PC-3 (cell line): ENCODE data around the gene CDC6. TPM values are rescaled to one million over a fixed set of nuclear protein-coding genes. Genes with fewer than 3 reads are reported as not detected.

ENCODE experiments used
- ATAC-seq: fragments of 200-7000 bp; cut with Tn5 transposase; 2 replicates; pipeline ENCODE4 v1.9.1; 2020; ENCODE audit warnings: mild to moderate bottlenecking, moderate library complexity
- BruUV-seq: library from RNA; stranded (reverse); fragments of 400-500 nt; replicated peaks from 2 replicates; lab custom pipeline; 2021; lab: Mats Ljungman, UMichigan
- CTCF ChIA-PET: fragments of 300-600 bp; sonication (Branson Sonifier 250); formaldehyde crosslinking; loops from one replicate; lab custom pipeline; 2022; ENCODE audit warnings: antibody characterized with exemption; lab: Charles Lee
- POLR2A ChIA-PET: fragments of 300-600 bp; sonication (Branson Sonifier 250); formaldehyde crosslinking; loops from one replicate; lab custom pipeline; 2022; ENCODE audit warnings: antibody characterized with exemption; ENCODE audit not compliant: unreplicated experiment; lab: Charles Lee
- DNase-seq: peaks from one replicate; pipeline ENCODE4 v3.0.0-alpha.2; 2015
- H2AFZ ChIP-seq: fragments of 300-600 bp; sonication (generic); 2 replicates; pipeline ENCODE4 v1.6.0; 2016; ENCODE audit warnings: antibody characterized with exemption, low read length
- H3F3A ChIP-seq: fragments of 300-600 bp; sonication (generic); one replicate; pipeline ENCODE4 v1.6.0; 2017; ENCODE audit warnings: antibody characterized with exemption, low read length, control low read depth, mild to moderate bottlenecking; ENCODE audit not compliant: unreplicated experiment
- H3K27ac ChIP-seq: fragments of 300-600 bp; sonication (generic); 2 replicates; pipeline ENCODE4 v1.5.1; 2016; ENCODE audit warnings: mild to moderate bottlenecking, low read length
- H3K27me3 ChIP-seq: fragments of 300-600 bp; sonication (generic); 2 replicates; pipeline ENCODE4 v1.6.1; 2016; ENCODE audit warnings: low read length, mixed read lengths
- H3K36me3 ChIP-seq: fragments of 300-600 bp; sonication (generic); 2 replicates; pipeline ENCODE4 v1.6.1; 2016; ENCODE audit warnings: low read depth, mixed run types, low read length, mixed read lengths
- H3K4me1 ChIP-seq: fragments of 300-600 bp; sonication (generic); 2 replicates; pipeline ENCODE4 v1.5.1; 2016; ENCODE audit warnings: low read length; ENCODE audit not compliant: insufficient read depth
- H3K4me2 ChIP-seq: fragments of 300-600 bp; sonication (generic); 2 replicates; pipeline ENCODE4 v1.6.0; 2016; ENCODE audit warnings: low read length
- H3K4me3 ChIP-seq: fragments of 300-600 bp; sonication (generic); 2 replicates; pipeline ENCODE4 v1.5.1; 2016; ENCODE audit warnings: mild to moderate bottlenecking, low read length, mixed read lengths
- H3K79me2 ChIP-seq: fragments of 300-600 bp; sonication (generic); 2 replicates; pipeline ENCODE4 v1.6.1; 2017; ENCODE audit warnings: low read length, mixed read lengths
- H3K9ac ChIP-seq: fragments of 300-600 bp; sonication (generic); 2 replicates; pipeline ENCODE4 v1.6.0; 2016; ENCODE audit warnings: mild to moderate bottlenecking, low read length
- H3K9me2 ChIP-seq: fragments of 300-600 bp; sonication (generic); replicated peaks from 2 replicates; pipeline ENCODE4 v1.6.1; 2016; ENCODE audit warnings: mixed run types, low read length, mixed read lengths
- H3K9me3 ChIP-seq: fragments of 300-600 bp; sonication (generic); 2 replicates; pipeline ENCODE4 v1.6.1; 2016; ENCODE audit warnings: low read length, mixed read lengths
- H4K20me1 ChIP-seq: fragments of 300-600 bp; sonication (generic); 2 replicates; pipeline ENCODE4 v1.6.1; 2016; ENCODE audit warnings: low read length, mixed read lengths
- EZH2 ChIP-seq: fragments of 300-600 bp; sonication (generic); IDR thresholded peaks from one replicate; pipeline ENCODE4 v1.6.1; 2017; ENCODE audit warnings: antibody characterized with exemption, mild to moderate bottlenecking, low read length; ENCODE audit not compliant: unreplicated experiment
- EZH2phosphoT487 ChIP-seq: fragments of 300-600 bp; sonication (generic); IDR thresholded peaks from 2 replicates; pipeline ENCODE4 v1.6.1; 2018; ENCODE audit warnings: mild to moderate bottlenecking, antibody characterized with exemption, low read length, borderline replicate concordance
- intact Hi-C: fragments of 100-400 bp; cut with micrococcal nuclease; formaldehyde crosslinking; loops from 2 replicates; pipeline ENCODE4 v1.9.0; 2023
- total RNA-seq: library from RNA; depleted of rRNA; stranded (reverse); fragments of >200 nt; gene quantifications from 2 replicates; pipeline ENCODE4 v1.2.3, GENCODE V29; 2014
- TF ChIP-seq, protein P1 (sequence below): fragments of 300-600 bp; sonication (generic); conservative IDR thresholded peaks from 2 replicates; pipeline ENCODE4 v1.5.1; 2017; ENCODE audit warnings: antibody characterized with exemption, low read depth, mild to moderate bottlenecking, low read length

The CDC6 gene
- total RNA-seq, 1 experiment from 2014 or later, result 48.9 TPM

- Histone ChIP-seq H4K20me1 (peaks cover 14% of the 10 kb centered on the region), H3K4me1 (peaks cover 14% of the 10 kb centered on the region; the same call in 1 of the 2 replicates), H2AFZ (no peak overlapping the region), H3K4me3 (no peak overlapping the region), H3K27me3 (no peaks in the 10 kb centered on the region), H3K9me2 (no peaks in the 10 kb centered on the region), H3K27ac (no peak overlapping the region), H3K9me3 (no peaks in the 10 kb centered on the region), H3K36me3 (peaks cover 52% of the 10 kb centered on the region), H3K9ac (no peak overlapping the region), H3F3A (no peaks in the 10 kb centered on the region), H3K4me2 (no peak overlapping the region), H3K79me2 (peaks cover 35% of the 10 kb centered on the region)
- intact Hi-C loops, result loop anchor here (5.0 kb wide), 1 partner anchor 179 kb away; no protein-coding TSS in a partner anchor
- ChIA-PET CTCF (interaction anchor here (0.6 kb wide), 1 partner anchor 10 kb away, joined by 6 read pairs; no protein-coding TSS in a partner anchor), POLR2A (no interaction called here)
- DNase-seq (no peak), ATAC-seq (no peak)
- TF ChIP-seq EZH2, result no peak
- TF ChIP-seq, protein P1, sequence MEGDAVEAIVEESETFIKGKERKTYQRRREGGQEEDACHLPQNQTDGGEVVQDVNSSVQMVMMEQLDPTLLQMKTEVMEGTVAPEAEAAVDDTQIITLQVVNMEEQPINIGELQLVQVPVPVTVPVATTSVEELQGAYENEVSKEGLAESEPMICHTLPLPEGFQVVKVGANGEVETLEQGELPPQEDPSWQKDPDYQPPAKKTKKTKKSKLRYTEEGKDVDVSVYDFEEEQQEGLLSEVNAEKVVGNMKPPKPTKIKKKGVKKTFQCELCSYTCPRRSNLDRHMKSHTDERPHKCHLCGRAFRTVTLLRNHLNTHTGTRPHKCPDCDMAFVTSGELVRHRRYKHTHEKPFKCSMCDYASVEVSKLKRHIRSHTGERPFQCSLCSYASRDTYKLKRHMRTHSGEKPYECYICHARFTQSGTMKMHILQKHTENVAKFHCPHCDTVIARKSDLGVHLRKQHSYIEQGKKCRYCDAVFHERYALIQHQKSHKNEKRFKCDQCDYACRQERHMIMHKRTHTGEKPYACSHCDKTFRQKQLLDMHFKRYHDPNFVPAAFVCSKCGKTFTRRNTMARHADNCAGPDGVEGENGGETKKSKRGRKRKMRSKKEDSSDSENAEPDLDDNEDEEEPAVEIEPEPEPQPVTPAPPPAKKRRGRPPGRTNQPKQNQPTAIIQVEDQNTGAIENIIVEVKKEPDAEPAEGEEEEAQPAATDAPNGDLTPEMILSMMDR, result no peak
- TF ChIP-seq EZH2phosphoT487, result no peak
- BruUV-seq, result no TSS peak
Measured at GRCh38 chr17:40291281-40291664, 3.6 kb downstream of the CDC6 start.

- H3K27ac ChIP-seq, result no peak overlapping the region
- intact Hi-C loops, result loop anchor here (5.0 kb wide), 1 partner anchor 181 kb away; no protein-coding TSS in a partner anchor
- POLR2A ChIA-PET, result no interaction called here
Measured at GRCh38 chr17:40293363-40293762, 5.7 kb downstream of the CDC6 start.

More at GRCh38 chr17:40293363-40293762, 5.7 kb downstream of the CDC6 start:
- no peak overlapping the region for H3K4me2 ChIP-seq
- no peak overlapping the region for H2AFZ ChIP-seq
- H3K9me2 ChIP-seq, result no peaks in the 10 kb centered on the region
- DNase-seq (no peak), ATAC-seq (no peak)
- TF ChIP-seq, protein P1, result no peak
- TF ChIP-seq EZH2phosphoT487 (no peak), EZH2 (no peak)
- H3K4me3 ChIP-seq, result no peak overlapping the region
- no peak overlapping the region for H3K9ac ChIP-seq
- H3K79me2 ChIP-seq, result peaks cover 28% of the 10 kb centered on the region
- peaks cover 14% of the 10 kb centered on the region; the same call in 1 of the 2 replicates for H3K4me1 ChIP-seq
- H3K27me3 ChIP-seq, result no peaks in the 10 kb centered on the region
- CTCF ChIA-PET, result no interaction called here
- no TSS peak for BruUV-seq
- peaks cover 59% of the 10 kb centered on the region for H3K36me3 ChIP-seq
- no peaks in the 10 kb centered on the region for H3F3A ChIP-seq
- peaks cover 14% of the 10 kb centered on the region for H4K20me1 ChIP-seq
- no peaks in the 10 kb centered on the region for H3K9me3 ChIP-seq
